ENCODE data around the gene FSTL1. TPM values are rescaled to one million over a fixed set of nuclear protein-coding genes. Genes with fewer than 3 reads are reported as not detected.

FSTL1 gene
- total RNA-seq, 1 experiment from 2014 or later, result 20.7 TPM

- TF ChIP-seq ZNF274 (IDR thresholded peaks at IDR 0.05; ENCODE audit: low read depth, low read length), result no peak
- TF ChIP-seq EZH2phosphoT487 (IDR thresholded peaks at IDR 0.05; ENCODE audit: borderline replicate concordance), result no peak
- TF ChIP-seq EGR1 (IDR thresholded peaks at IDR 0.05; ENCODE audit: low read depth), result no peak
- TF ChIP-seq POLR2AphosphoS5 (IDR thresholded peaks at IDR 0.05; ENCODE audit: low read depth, low read length), result no peak
- TF ChIP-seq POLR2A (IDR thresholded peaks at IDR 0.05; ENCODE audit: borderline replicate concordance, extremely low read depth, insufficient read depth, insufficient read length), result no peak
- TF ChIP-seq, protein P1, sequence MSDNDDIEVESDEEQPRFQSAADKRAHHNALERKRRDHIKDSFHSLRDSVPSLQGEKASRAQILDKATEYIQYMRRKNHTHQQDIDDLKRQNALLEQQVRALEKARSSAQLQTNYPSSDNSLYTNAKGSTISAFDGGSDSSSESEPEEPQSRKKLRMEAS (IDR thresholded peaks at IDR 0.05), result no peak
- no peak for TF ChIP-seq JUND (IDR thresholded peaks at IDR 0.05)
- no peak for TF ChIP-seq ELF1 (IDR thresholded peaks at IDR 0.05; ENCODE audit: borderline replicate concordance, low read depth)
Observed at GRCh38 chr3:120438216-120438615, 12.6 kb downstream of the FSTL1 start (continued).

- POLR2A ChIA-PET, result no interaction called here
- CTCF ChIA-PET, result interaction anchor here (1.4 to 3.2 kb wide), 2 partner anchors 8 to 20 kb away, joined by 3 to 17 read pairs; no protein-coding TSS in a partner anchor
Observed at GRCh38 chr3:120437559-120437958, 13.2 kb downstream of the FSTL1 start.

More at GRCh38 chr3:120437559-120437958, 13.2 kb downstream of the FSTL1 start:
- DNase-seq (ENCODE audit: low read depth, low spot score) (no peak), ATAC-seq (no peak)
- TF ChIP-seq RAD21 (IDR thresholded peaks at IDR 0.05; ENCODE audit: low read depth) (no peak), EGR1 (IDR thresholded peaks at IDR 0.05; ENCODE audit: low read depth) (no peak), SRF (IDR thresholded peaks at IDR 0.05; ENCODE audit: low read depth) (no peak)
- no peaks in the 10 kb centered on the region for H3K9me2 ChIP-seq (ENCODE audit: insufficient read depth)
- no peak overlapping the region for H2AFZ ChIP-seq (ENCODE audit: low read depth, low read length, poor library complexity, severe bottlenecking)
- no peaks in the 10 kb centered on the region; a peak in 1 of 4 replicates for H3K36me3 ChIP-seq (ENCODE audit: control insufficient read depth in 1 of 2, insufficient read depth in 2 of 2, low read length in 2 of 2)
- no peak overlapping the region for H3K4me2 ChIP-seq (ENCODE audit: low read length)
- peaks cover 2 to 26% of the 10 kb centered on the region in 2 experiments; a peak in 3 of 4 replicates for H3K4me1 ChIP-seq (ENCODE audit: control insufficient read depth in 1 of 2, insufficient read depth in 2 of 2, low read length in 2 of 2)
- H4K20me1 ChIP-seq (ENCODE audit: insufficient read depth), result no peaks in the 10 kb centered on the region
- H3K27ac ChIP-seq (ENCODE audit: low read depth, low read length), result no peak overlapping the region
- no peaks in the 10 kb centered on the region for H3K9me3 ChIP-seq (ENCODE audit: control insufficient read depth in 1 of 2, insufficient read depth in 1 of 2, low read depth in 1 of 2, low read length in 2 of 2)
- no TSS peak for BruUV-seq (replicated peaks)
- H3K9ac ChIP-seq (ENCODE audit: low read length), result no peak overlapping the region
- RAD21 ChIA-PET (ENCODE audit: low non-redundant PET in 1 of 2, low total read pairs in 2 of 2, uncharacterized antibody in 2 of 2, unreplicated experiment in 2 of 2), result no interaction called here
- H3K79me2 ChIP-seq (ENCODE audit: insufficient read depth, low read length), result no peaks in the 10 kb centered on the region
- intact Hi-C loops (cut with micrococcal nuclease), result no loop called here
- no peak overlapping the region for H3K4me3 ChIP-seq (replicated peaks in 1 of 2; ENCODE audit: low read depth in 1 of 2, low read length in 2 of 2)
- H3K27me3 ChIP-seq (ENCODE audit: insufficient read depth, low read length), result no peaks in the 10 kb centered on the region

All from HCT116 (cell line).